Measurements from ENCODE around the gene CALN1.
A peak's percentile ranks its signal among the peaks of the same experiment; 100 is the strongest.
"Not testable (repeated sequence)": the region's sequence is repeated elsewhere in the genome, so short reads cannot be mapped to it uniquely, and the experiment has no call there.

The CALN1 gene

GRCh38 chr7:71982851-71983250 lies 429.3 kb downstream of the CALN1 start:
- DNase-seq (ENCODE audit: low spot score) = no peak

- no peak for DNase-seq (ENCODE audit: low spot score)
These were observed 435.5 kb downstream of the CALN1 start for GRCh38 chr7:71976645-71977044.

GRCh38 chr7:71974611-71975010 lies 437.5 kb downstream of the CALN1 start:
- DNase-seq (ENCODE audit: low spot score) = peak; percentile 94

- no peak for DNase-seq (ENCODE audit: low spot score)
These were observed 439.6 kb downstream of the CALN1 start for GRCh38 chr7:71972534-71972933.

- DNase-seq (ENCODE audit: low spot score) = no peak
These were observed 441.4 kb downstream of the CALN1 start for GRCh38 chr7:71970725-71971124.

GRCh38 chr7:71962636-71963035 lies 449.5 kb downstream of the CALN1 start:
- DNase-seq (ENCODE audit: low spot score) = no peak

GRCh38 chr7:71961283-71961682 lies 450.9 kb downstream of the CALN1 start:
- no peak for DNase-seq (ENCODE audit: low spot score)

GRCh38 chr7:71942115-71942514 lies 470.0 kb downstream of the CALN1 start:
- no peak for DNase-seq (ENCODE audit: low spot score)

- no peak for DNase-seq (ENCODE audit: low spot score)
These were observed 474.2 kb downstream of the CALN1 start for GRCh38 chr7:71937840-71938371.

GRCh38 chr7:71935674-71936073 lies 476.5 kb downstream of the CALN1 start:
- no peak for DNase-seq (ENCODE audit: low spot score)

- DNase-seq (ENCODE audit: low spot score) = no peak
These were observed 478.7 kb downstream of the CALN1 start for GRCh38 chr7:71933426-71933825.

GRCh38 chr7:71925663-71926062 lies 486.5 kb downstream of the CALN1 start:
- DNase-seq (ENCODE audit: low spot score) = no peak

GRCh38 chr7:71914204-71914603 lies 497.9 kb downstream of the CALN1 start:
- not testable (repeated sequence) for DNase-seq (ENCODE audit: low spot score)

- DNase-seq (ENCODE audit: low spot score) = peak; percentile 49
These were observed 499.7 kb downstream of the CALN1 start for GRCh38 chr7:71912476-71912875.

GRCh38 chr7:71911051-71911450 lies 501.1 kb downstream of the CALN1 start:
- no peak for DNase-seq (ENCODE audit: low spot score)

GRCh38 chr7:71905821-71906220 lies 506.3 kb downstream of the CALN1 start:
- DNase-seq (ENCODE audit: low spot score) = no peak

- no peak for DNase-seq (ENCODE audit: low spot score)
These were observed 507.7 kb downstream of the CALN1 start for GRCh38 chr7:71904484-71904883.

- DNase-seq (ENCODE audit: low spot score) = no peak
These were observed 511.6 kb downstream of the CALN1 start for GRCh38 chr7:71900556-71900955.

- no peak for DNase-seq (ENCODE audit: low spot score)
These were observed 515.6 kb downstream of the CALN1 start for GRCh38 chr7:71896535-71896934.

GRCh38 chr7:71886046-71886445 lies 526.1 kb downstream of the CALN1 start:
- DNase-seq (ENCODE audit: low spot score) = no peak

GRCh38 chr7:71885487-71885886 lies 526.7 kb downstream of the CALN1 start:
- DNase-seq (ENCODE audit: low spot score) = no peak

- no peak for DNase-seq (ENCODE audit: low spot score)
These were observed 528.7 kb downstream of the CALN1 start for GRCh38 chr7:71883415-71883814.

- no peak for DNase-seq (ENCODE audit: low spot score)
These were observed 540.7 kb downstream of the CALN1 start for GRCh38 chr7:71871446-71871845.

- DNase-seq (ENCODE audit: low spot score) = no peak
These were observed 541.3 kb downstream of the CALN1 start for GRCh38 chr7:71870812-71871211.

GRCh38 chr7:71868797-71869196 lies 543.3 kb downstream of the CALN1 start:
- no peak for DNase-seq (ENCODE audit: low spot score)

Data from cerebellar cortex (tissue), 1 donor.